IMR-90 (cell line): ENCODE data around the gene IL23A.
A peak's percentile ranks its signal among the peaks of the same experiment; 100 is the strongest.

ENCODE experiments used
- BHLHE40 ChIP-seq: fragments of 150-350 bp; IDR thresholded peaks from 2 replicates; pipeline ENCODE4 v1.6.1; 2016; ENCODE audit warnings: mild to moderate bottlenecking, low read depth, low read length
- CHD1 ChIP-seq: IDR thresholded peaks from 2 replicates; pipeline ENCODE4 v1.6.1; 2012; ENCODE audit warnings: low read depth, low read length, improper control_type of control experiment
- CTCF ChIP-seq: conservative IDR thresholded peaks from 2 replicates; pipeline ENCODE4 v1.5.1; 2012; ENCODE audit warnings: mild to moderate bottlenecking, low read depth, low read length, improper control_type of control experiment
- ELK1 ChIP-seq: fragments of 150-350 bp; IDR thresholded peaks from 2 replicates; pipeline ENCODE4 v1.6.1; 2016; ENCODE audit warnings: low read depth, mild to moderate bottlenecking, low read length, moderate library complexity, borderline replicate concordance
- MAFK ChIP-seq: IDR thresholded peaks from 2 replicates; pipeline ENCODE4 v1.6.1; 2012; ENCODE audit warnings: low read depth, low read length, improper control_type of control experiment
- MXI1 ChIP-seq: IDR thresholded peaks from 2 replicates; pipeline ENCODE4 v1.6.1; 2012; ENCODE audit warnings: low read depth, mild to moderate bottlenecking, low read length, moderate library complexity, borderline replicate concordance
- NFE2L2 ChIP-seq: fragments of 150-350 bp; IDR thresholded peaks from 2 replicates; pipeline ENCODE4 v1.6.1; 2016; ENCODE audit warnings: low read depth, mild to moderate bottlenecking, low read length
- POLR2A ChIP-seq: IDR thresholded peaks from 2 replicates; pipeline ENCODE4 v1.6.1; 2012; ENCODE audit warnings: mild to moderate bottlenecking, low read depth, low read length
- RAD21 ChIP-seq: IDR thresholded peaks from 2 replicates; pipeline ENCODE4 v1.6.1; 2012; ENCODE audit warnings: low read length, improper control_type of control experiment
- SMC3 ChIP-seq: fragments of 150-350 bp; IDR thresholded peaks from 2 replicates; pipeline ENCODE4 v1.6.1; 2016; ENCODE audit warnings: low read depth, mild to moderate bottlenecking, antibody characterized with exemption, low read length, moderate library complexity
- USF2 ChIP-seq: fragments of 150-350 bp; IDR thresholded peaks from 2 replicates; pipeline ENCODE4 v1.6.1; 2017; ENCODE audit warnings: mild to moderate bottlenecking, antibody characterized with exemption, low read length, low read depth

- peak; percentile 37; the same call in 1 of the 2 replicates for TF ChIP-seq MAFK
- TF ChIP-seq CTCF, result no peak
- no peak for TF ChIP-seq ELK1
- TF ChIP-seq MXI1, result 0 out of 2 replicates have a peak, but pooled peaks have one; percentile 45
- TF ChIP-seq USF2, result peak; percentile 42; the same call in 1 of the 2 replicates
- no peak for TF ChIP-seq NFE2L2
- TF ChIP-seq RAD21, result no peak
- TF ChIP-seq BHLHE40, result peak; percentile 86
- no peak for TF ChIP-seq CHD1
- TF ChIP-seq POLR2A, result peak; percentile 65; the same call in 1 of the 2 replicates
- TF ChIP-seq SMC3, result no peak
These were observed 21.4 kb downstream of the IL23A start, which contains the start of gene STAT2 for GRCh38 chr12:56359851-56360767.
